Activated naive CD4-positive, alpha-beta T cell treated with anti-CD3 and anti-CD28 coated beads, Interleukin-2, amount 50 U/mL, for 24 hours (primary cell): ENCODE results near the gene VRTN.

Experiments
- H3K27ac Mint-ChIP-seq: one replicate; pipeline ENCODE4 v1.8.0; 2021; ENCODE audit warnings: mild to moderate bottlenecking, mixed read lengths
- H3K27me3 Mint-ChIP-seq: one replicate; pipeline ENCODE4 v1.8.0; 2021; ENCODE audit warnings: mixed read lengths
- H3K36me3 Mint-ChIP-seq: one replicate; pipeline ENCODE4 v1.8.0; 2021; ENCODE audit warnings: mixed read lengths
- H3K4me1 Mint-ChIP-seq: one replicate; pipeline ENCODE4 v1.8.0; 2021; ENCODE audit warnings: mixed read lengths
- H3K4me3 Mint-ChIP-seq: one replicate; pipeline ENCODE4 v1.8.0; 2021; ENCODE audit warnings: mild to moderate bottlenecking, mixed read lengths
- H3K9me3 Mint-ChIP-seq: one replicate; pipeline ENCODE4 v1.8.0; 2021; ENCODE audit warnings: mixed read lengths

VRTN gene, protein sequence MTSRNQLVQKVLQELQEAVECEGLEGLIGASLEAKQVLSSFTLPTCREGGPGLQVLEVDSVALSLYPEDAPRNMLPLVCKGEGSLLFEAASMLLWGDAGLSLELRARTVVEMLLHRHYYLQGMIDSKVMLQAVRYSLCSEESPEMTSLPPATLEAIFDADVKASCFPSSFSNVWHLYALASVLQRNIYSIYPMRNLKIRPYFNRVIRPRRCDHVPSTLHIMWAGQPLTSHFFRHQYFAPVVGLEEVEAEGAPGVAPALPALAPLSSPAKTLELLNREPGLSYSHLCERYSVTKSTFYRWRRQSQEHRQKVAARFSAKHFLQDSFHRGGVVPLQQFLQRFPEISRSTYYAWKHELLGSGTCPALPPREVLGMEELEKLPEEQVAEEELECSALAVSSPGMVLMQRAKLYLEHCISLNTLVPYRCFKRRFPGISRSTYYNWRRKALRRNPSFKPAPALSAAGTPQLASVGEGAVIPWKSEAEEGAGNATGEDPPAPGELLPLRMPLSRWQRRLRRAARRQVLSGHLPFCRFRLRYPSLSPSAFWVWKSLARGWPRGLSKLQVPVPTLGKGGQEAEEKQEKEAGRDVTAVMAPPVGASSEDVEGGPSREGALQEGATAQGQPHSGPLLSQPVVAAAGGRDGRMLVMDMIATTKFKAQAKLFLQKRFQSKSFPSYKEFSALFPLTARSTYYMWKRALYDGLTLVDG

DNA sequence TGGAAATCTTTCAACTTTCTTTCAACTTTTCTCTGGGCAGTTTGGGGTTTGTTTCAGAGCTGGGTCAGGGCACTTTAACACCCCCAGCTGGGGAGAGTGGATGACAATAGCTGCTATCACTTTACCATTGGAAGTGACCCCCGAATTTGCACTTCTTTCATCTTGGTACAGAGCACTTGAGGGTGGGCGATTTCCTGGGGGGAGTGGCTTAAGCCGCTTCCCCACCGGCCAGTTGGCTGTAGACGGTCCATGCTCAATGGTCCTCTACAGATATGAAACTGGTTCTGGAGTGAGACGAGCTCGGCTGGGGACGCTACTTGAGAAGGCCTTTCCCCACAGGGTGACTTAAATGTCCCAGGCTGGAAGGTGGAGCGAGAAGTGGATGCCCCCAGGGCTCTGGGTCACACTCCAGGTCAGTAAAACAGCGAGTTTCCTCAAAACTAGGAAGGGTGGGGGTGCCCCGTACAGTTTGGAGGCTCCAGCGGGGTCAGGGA lies at the start of gene VRTN:
VRTN (plus strand) TSS at position 231 of the 494 bp plus-strand sequence. CDS start 8,313 bp downstream, outside the sequence.
- Mint-ChIP-seq H3K36me3 (no peaks in the 10 kb centered on the region), H3K9me3 (no peaks in the 10 kb centered on the region), H3K4me3 (no peak within 1 kb of the TSS), H3K27ac (no peak within 1 kb of the TSS), H3K27me3 (peaks cover under 1% of the 10 kb centered on the region), H3K4me1 (no peaks in the 10 kb centered on the region)

DNA sequence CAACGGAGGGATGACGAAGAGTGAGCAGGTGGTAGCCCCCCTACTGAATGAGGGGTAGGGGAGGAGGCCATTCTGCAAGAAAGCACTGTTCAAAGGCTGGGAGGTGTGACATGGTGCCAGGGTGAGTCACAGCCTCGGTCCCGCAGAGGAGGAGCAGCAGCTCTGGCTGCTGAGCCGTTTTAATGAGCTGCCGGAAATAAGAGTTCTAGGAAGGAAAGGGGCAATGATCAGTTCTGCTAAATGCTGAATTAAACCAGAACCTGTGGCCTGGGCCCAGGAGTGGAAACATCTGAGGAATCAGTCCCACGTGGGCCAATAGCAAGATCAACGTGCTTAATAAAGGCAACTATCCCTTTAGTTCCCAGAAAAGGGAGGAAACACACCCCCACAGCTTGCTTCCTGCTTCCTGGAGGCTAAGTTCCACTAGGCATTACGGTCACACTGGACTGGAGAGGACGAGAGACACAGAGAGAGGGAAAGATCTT lies 49.2 kb upstream of the VRTN start:
- Mint-ChIP-seq H3K36me3 (peaks cover 4% of the 10 kb centered on the region), H3K27ac (peak overlapping the region; percentile 73), H3K27me3 (no peaks in the 10 kb centered on the region), H3K4me3 (no peak overlapping the region), H3K9me3 (no peaks in the 10 kb centered on the region), H3K4me1 (peaks cover 31% of the 10 kb centered on the region)

DNA sequence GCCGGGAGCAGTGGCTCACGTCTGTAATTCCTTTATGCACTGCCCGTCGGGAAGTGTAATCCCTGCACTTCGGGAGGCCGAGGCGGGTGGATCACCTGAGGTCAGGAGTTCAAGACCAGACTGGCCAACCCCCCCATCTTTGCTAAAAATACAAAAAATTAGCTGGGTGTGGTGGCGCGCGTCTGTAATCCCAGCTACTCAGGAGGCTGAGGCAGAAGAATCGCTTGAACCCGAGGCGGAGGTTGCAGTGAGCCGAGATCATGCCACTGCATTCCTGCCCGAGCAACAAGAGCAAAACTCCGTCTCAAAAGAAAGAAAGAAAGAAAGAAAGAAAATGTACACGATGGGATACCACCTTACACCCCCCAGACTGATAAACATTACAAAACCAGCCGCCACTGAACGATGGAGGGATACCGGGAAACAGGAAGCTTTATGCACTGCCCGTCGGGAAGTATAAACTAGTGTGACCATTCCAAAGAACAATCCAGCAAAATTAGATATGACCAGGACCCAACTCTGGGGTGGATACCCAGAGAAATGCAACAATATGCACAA lies 46.6 kb upstream of the VRTN start:
- H3K4me3 Mint-ChIP-seq, result peak overlapping the region; percentile 98
- H3K27me3 Mint-ChIP-seq, result no peaks in the 10 kb centered on the region
- no peaks in the 10 kb centered on the region for H3K9me3 Mint-ChIP-seq
- H3K36me3 Mint-ChIP-seq, result peaks cover 4% of the 10 kb centered on the region
- peaks cover 31% of the 10 kb centered on the region for H3K4me1 Mint-ChIP-seq
- peak overlapping the region; percentile 98 for H3K27ac Mint-ChIP-seq

DNA sequence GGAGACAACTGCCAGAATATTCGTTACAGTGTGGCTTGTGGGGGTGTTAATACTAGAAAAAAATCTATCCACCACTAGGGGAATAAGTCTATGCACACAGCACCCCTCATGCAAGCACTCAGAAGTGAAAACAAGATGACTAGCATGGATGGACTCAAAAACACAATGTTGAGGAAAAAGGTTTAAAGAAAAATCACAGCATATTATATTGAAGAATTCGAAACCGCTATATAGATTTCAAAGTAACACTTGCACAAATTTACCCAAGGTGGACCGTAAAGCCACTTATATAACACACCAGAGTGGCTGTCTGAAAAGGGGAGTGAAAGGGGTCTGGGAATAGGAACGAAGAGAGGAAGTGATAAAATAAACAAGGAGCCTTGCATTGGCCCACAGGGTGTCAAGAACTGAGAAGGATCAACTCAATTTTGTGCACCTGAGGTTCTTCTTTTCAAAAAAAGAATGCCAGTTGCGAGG lies 46.1 kb upstream of the VRTN start:
- peak overlapping the region; percentile 98 for H3K27ac Mint-ChIP-seq

DNA sequence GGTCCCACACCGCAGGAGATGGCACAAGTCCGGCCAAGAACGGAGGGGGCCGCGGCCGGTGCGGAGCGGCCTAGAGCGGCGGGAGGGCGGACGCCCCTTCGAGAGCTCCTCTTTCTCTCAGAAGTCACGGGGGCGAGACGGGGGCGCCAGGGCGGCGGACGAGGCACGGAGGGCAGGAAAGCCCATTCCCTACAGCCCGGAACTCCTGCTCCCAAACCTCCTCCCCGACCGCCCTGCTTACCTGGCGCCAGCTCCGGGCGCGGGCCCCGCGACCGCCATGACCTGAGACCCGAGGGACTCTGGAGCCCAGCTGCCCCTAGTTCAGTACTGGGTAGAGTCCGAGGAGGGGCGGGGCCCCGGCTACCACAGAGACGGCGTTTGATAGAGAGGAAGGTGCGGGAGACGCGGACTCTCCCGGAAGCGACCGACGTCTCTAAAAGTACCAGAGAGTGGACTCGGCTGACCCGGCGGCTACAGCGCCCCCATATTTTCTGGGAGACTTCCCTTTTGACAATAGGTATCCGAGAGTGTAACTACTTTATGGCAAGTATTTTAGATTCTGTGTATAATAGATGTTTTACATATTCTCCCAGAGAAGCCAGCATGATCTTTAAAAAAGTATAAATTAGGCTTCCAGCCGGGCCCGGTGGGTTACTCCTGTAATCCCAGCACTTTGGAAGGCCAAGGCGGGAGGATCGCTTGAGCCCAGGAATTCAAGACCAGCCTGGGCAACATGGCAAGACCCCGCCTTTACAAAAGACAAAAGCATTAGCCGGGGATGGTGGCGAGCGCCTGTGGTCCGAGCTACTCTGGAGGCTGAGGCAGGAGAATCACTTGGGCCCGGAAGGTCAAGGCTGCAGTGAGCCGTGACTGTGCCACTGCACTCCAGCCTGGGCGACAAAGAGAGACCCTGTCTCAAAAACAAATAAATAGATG lies 45.4 kb upstream of the VRTN start, which contains the start of gene ABCD4:
ABCD4 (minus strand) TSS at position 301 of the 936 bp plus-strand sequence; CDS start at position 279, 22 bp downstream.
- no peaks in the 10 kb centered on the region for H3K27me3 Mint-ChIP-seq
- peak within 1 kb of the TSS; percentile 98 for H3K4me3 Mint-ChIP-seq
- H3K27ac Mint-ChIP-seq, result peak within 1 kb of the TSS; percentile 98
- H3K4me1 Mint-ChIP-seq, result peaks cover 28% of the 10 kb centered on the region
- H3K36me3 Mint-ChIP-seq, result peaks cover 4% of the 10 kb centered on the region
- H3K9me3 Mint-ChIP-seq, result no peaks in the 10 kb centered on the region

More for the DNA sequence above, 46.1 kb upstream of the VRTN start:
- Mint-ChIP-seq H3K4me3 (peak overlapping the region; percentile 98), H3K9me3 (no peaks in the 10 kb centered on the region), H3K27me3 (no peaks in the 10 kb centered on the region), H3K36me3 (peaks cover 4% of the 10 kb centered on the region), H3K4me1 (peaks cover 31% of the 10 kb centered on the region)

DNA sequence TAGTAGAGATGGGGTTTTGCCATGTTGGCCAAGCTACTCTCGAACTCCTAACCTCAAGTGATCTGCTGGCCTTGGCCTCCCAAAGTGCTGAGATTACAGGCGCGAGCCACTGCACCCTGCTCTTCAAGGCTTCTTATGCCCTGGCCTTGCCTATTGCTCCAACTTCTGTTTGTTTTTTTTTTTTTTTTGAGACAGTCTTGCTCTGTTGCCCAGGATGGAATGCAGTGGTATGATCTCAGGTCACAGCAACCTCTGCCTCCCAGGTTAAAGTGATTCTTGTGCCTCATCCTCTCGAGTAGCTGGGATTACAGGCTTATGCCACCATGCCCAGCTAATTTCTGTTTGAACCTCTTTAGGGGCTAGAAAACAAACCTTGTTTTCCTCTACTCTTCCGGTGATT lies 39.6 kb upstream of the VRTN start:
- H3K27ac Mint-ChIP-seq, result peak overlapping the region; percentile 5
- H3K4me1 Mint-ChIP-seq, result no peaks in the 10 kb centered on the region
- no peaks in the 10 kb centered on the region for H3K9me3 Mint-ChIP-seq
- H3K36me3 Mint-ChIP-seq, result no peaks in the 10 kb centered on the region
- no peak overlapping the region for H3K4me3 Mint-ChIP-seq
- H3K27me3 Mint-ChIP-seq, result no peaks in the 10 kb centered on the region

DNA sequence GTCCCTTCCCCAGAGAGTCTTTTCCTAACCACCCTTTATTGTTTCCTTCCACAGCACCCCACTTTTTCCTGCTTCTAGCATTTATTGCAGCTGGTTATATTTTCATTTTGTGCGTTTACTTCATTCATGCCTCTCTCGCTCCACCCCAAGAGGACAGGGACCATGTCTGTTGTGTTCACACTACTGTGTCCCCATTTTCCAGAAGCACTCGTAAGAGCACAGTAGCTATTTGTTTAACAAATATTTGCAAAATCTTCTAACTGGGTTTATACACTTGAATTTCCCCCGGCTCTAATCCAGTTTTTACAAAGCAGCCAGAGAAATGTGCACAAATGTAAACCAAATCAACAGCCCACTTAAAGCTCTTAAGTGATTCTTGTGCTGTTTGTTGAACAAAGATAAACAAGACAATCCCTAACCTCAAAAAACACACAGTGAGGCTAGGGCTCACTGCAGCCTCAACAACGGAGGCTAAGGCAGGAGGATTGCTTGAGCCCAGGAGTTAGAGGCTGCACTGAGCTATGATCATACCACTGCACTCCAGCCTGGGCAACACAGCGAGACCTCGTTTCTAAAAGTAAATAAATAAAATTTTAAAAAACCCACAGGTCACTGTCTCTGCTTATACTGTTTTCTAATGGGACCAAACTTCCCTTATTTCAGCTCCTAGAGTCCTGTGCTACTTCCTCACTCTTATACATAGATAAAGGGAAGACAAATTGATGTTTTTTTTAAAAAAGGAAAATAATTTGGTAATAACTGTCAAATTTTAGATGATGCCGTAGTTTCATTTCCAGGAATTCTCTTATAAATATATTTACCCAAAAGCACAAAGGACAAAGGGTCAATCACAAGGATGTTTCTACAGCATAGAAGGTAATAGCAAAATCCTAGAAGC lies 38.9 kb upstream of the VRTN start:
- Mint-ChIP-seq H3K27ac (peak overlapping the region; percentile 5), H3K4me1 (no peaks in the 10 kb centered on the region), H3K27me3 (no peaks in the 10 kb centered on the region), H3K36me3 (no peaks in the 10 kb centered on the region), H3K4me3 (no peak overlapping the region), H3K9me3 (no peaks in the 10 kb centered on the region)

DNA sequence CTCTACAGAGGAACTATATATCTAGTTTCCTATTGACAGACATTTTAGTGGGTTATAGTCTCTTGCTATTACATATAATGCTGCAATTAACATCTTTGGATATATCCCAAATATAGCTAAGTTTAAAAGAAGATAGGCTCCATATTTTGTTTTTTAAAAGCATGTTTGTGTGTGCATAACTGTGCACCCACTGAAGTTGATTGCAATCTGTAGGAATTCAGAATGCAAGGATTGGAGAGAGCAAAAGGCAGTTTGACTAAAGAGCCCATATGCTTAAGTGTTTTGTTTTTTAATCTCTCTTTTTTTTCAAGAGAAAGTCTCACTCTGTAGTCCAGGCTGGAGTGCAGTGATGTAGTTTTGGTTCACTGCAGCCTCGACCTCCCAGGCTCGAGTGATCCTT lies 36.1 kb upstream of the VRTN start:
- Mint-ChIP-seq H3K27ac (no peak overlapping the region), H3K27me3 (no peaks in the 10 kb centered on the region), H3K4me3 (no peak overlapping the region), H3K4me1 (no peaks in the 10 kb centered on the region), H3K36me3 (no peaks in the 10 kb centered on the region), H3K9me3 (no peaks in the 10 kb centered on the region)

DNA sequence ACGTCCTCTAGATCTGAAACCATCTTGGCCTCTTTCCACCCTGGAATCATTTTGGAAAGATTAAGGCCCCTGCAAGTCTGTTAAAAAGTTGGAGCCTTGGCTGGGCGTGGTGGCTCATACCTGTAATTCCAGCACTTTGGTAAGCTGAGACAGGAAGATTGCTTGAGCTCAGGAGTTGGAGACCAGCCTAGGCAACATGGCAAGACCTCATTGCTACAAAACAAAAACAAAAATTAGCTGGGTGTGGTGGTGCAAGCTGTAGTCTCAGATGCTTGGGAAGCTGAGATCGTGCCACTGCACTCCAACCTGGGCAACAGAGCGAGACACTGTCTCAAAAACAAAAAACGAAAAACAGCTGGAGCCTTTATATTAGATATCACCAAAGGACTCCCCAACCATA lies 34.7 kb upstream of the VRTN start:
- Mint-ChIP-seq H3K4me1 (no peaks in the 10 kb centered on the region), H3K27me3 (no peaks in the 10 kb centered on the region), H3K36me3 (no peaks in the 10 kb centered on the region), H3K27ac (no peak overlapping the region), H3K9me3 (no peaks in the 10 kb centered on the region), H3K4me3 (no peak overlapping the region)

DNA sequence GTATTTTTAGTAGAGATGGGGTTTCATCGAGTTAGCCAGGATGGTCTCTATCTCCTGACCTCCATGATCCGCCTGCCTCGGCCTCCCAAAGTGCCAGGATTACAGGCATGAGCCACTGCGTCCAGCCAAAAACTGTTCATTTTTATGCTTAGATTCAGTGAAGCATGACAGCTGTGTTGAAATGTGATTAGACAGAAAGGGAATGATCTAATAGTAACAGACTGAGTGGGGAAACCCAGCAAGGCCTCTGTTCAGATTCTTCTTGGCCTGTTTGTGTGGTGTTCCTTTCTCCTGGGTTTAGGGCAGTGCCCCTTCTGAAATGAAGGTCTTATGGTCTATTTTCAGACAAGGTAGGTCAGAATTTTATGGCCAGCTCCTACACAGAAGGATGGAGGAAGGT lies 33.7 kb upstream of the VRTN start:
- Mint-ChIP-seq H3K9me3 (no peaks in the 10 kb centered on the region), H3K27me3 (no peaks in the 10 kb centered on the region), H3K27ac (no peak overlapping the region), H3K36me3 (no peaks in the 10 kb centered on the region), H3K4me3 (no peak overlapping the region), H3K4me1 (no peaks in the 10 kb centered on the region)

DNA sequence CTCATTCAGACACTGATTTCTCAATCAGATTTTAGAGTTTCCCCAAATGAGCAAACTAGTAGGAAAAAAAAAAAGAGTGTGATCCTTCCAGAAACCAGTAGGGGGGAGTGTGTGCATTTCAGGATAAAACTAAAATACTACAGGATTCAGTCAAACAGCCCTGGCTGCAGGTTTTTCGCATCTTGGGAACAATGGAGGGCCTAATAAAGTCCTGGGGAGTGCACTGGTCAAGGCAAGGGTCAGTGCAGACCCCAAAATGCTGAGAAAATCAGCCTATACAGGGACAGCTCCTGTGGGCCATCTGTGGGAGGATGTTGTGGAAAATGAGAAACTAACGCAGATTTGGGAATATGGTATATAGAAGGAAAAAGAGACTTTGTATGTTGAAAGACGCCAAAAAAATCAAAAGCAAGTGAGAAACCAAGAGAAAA lies 23.3 kb upstream of the VRTN start:
- Mint-ChIP-seq H3K27me3 (peaks cover 5% of the 10 kb centered on the region), H3K4me3 (no peak overlapping the region), H3K36me3 (no peaks in the 10 kb centered on the region), H3K9me3 (no peaks in the 10 kb centered on the region), H3K27ac (no peak overlapping the region), H3K4me1 (no peaks in the 10 kb centered on the region)

DNA sequence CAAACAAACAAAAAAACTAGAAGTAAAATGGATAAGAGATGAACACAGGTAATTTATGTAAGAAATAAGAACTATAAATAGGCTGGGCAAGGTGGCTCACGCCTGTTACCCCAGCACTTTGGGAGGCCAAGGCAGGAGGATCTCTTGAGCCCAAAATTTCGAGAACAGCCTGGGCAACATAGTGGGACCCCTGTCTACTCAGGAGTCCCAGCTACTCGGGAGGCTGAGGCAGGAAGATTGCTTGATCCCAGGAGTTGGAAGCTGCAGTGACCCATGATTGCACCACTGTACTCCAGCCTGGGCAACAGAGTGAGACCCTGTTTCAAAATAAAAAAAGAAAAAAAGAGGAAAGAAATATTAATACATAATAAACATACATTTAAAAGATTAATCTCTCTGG lies 22.8 kb upstream of the VRTN start:
- H3K27ac Mint-ChIP-seq, result no peak overlapping the region
- no peaks in the 10 kb centered on the region for H3K9me3 Mint-ChIP-seq
- H3K36me3 Mint-ChIP-seq, result no peaks in the 10 kb centered on the region

DNA sequence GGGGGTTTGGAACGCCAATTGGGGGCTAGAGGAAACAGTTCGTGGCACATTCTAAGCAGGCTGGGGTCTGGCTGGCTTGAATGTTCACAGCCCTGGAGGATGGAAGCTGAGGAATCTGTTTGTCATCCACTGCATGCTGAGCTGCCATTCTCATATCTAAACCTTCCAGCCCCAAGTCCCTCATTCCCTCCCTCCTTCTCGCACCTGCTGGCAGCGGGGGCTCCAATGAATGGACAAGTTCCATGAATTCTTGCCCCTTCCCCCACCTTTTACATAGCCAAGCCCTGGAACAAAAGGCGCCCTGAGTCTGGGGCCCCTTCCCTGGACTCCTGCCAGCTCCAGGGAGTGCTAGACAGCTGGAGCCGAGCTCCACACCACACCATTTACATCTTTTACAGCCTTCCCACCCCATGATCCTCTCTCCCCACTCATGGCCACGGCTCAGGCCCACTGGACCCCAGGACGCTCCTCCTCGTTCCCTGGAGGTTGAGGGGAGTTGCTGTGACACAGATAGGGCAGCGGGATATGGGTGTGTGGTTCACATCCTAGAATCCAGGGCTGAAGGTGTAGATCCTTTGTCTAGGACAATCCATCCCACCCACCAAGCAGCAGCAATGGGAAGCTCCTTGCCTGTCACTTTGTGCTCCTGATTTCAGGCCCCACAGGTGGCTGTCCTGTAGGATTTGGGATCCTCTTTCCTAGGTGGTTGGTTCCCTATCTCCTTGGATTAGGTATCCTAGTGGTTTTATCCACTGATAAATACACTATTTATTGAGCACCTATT lies 21.7 kb upstream of the VRTN start:
- H3K4me1 Mint-ChIP-seq, result no peaks in the 10 kb centered on the region
- no peak overlapping the region for H3K27ac Mint-ChIP-seq
- peaks cover 5% of the 10 kb centered on the region for H3K27me3 Mint-ChIP-seq
- no peaks in the 10 kb centered on the region for H3K36me3 Mint-ChIP-seq
- H3K9me3 Mint-ChIP-seq, result no peaks in the 10 kb centered on the region
- no peak overlapping the region for H3K4me3 Mint-ChIP-seq

More for the DNA sequence above, 22.8 kb upstream of the VRTN start:
- no peak overlapping the region for H3K4me3 Mint-ChIP-seq
- no peaks in the 10 kb centered on the region for H3K4me1 Mint-ChIP-seq
- H3K27me3 Mint-ChIP-seq, result peaks cover 5% of the 10 kb centered on the region
